Spleen (tissue), 11 donors: ENCODE data around the gene SIRT3. TPM values are rescaled to one million over a fixed set of nuclear protein-coding genes. Genes with fewer than 3 reads are reported as not detected.

Experiments
- DNase-seq: peaks from one replicate; pipeline ENCODE4 v3.0.0-alpha.2; 2020
- H3K27ac ChIP-seq, 8 donors: fragments of 200-600 bp; sonication (generic) in 7 of 8; 1 replicate in 4 of 8; 2 replicates in 4 of 8; pipeline versions ENCODE4 v1.5.0 to v1.8.0; 2016 to 2021; ENCODE audit warnings: inconsistent platforms in 4 of 8, mild to moderate bottlenecking in 4 of 8, moderate library complexity in 1 of 8
- H3K27me3 ChIP-seq, 7 donors: fragments of 200-600 bp; sonication (generic) in 6 of 7; replicated peaks in 1 of 7; 1 replicate in 4 of 7; 2 replicates in 3 of 7; pipeline versions ENCODE4 v1.5.0 to v1.8.0; 2016 to 2021; ENCODE audit warnings: inconsistent platforms in 3 of 7, mild to moderate bottlenecking in 1 of 7
- H3K36me3 ChIP-seq, 6 donors: fragments of 200-600 bp; sonication (generic) in 5 of 6; 1 replicate in 4 of 6; 2 replicates in 2 of 6; pipeline versions ENCODE4 v1.5.0 to v1.8.0; 2016 to 2021; ENCODE audit warnings: inconsistent platforms in 2 of 6
- H3K4me1 ChIP-seq, 6 donors: fragments of 200-600 bp; sonication (generic) in 5 of 6; 1 replicate in 3 of 6; 2 replicates in 3 of 6; pipeline versions ENCODE4 v1.5.0 to v1.8.0; 2016 to 2021; ENCODE audit warnings: inconsistent platforms in 3 of 6
- H3K4me3 ChIP-seq, 8 donors: fragments of 200-600 bp; sonication (generic) in 7 of 8; 1 replicate in 4 of 8; 2 replicates in 4 of 8; pipeline versions ENCODE4 v1.5.0 to v1.8.0; 2016 to 2021; ENCODE audit warnings: inconsistent platforms in 4 of 8, mild to moderate bottlenecking in 4 of 8, moderate library complexity in 2 of 8
- H3K9me3 ChIP-seq, 8 donors: fragments of 200-600 bp; sonication (generic) in 7 of 8; 1 replicate in 4 of 8; 2 replicates in 4 of 8; pipeline versions ENCODE4 v1.5.0 to v1.8.0; 2016 to 2021; ENCODE audit warnings: inconsistent platforms in 4 of 8
- CTCF ChIP-seq, 11 experiments: fragments of 200-600 bp in 7 of 11; fragments of 450-650 bp in 4 of 11; sonication (generic) in 4 of 11; IDR thresholded peaks in 8 of 11; conservative IDR thresholded peaks in 3 of 11; 1 replicate in 7 of 11; 2 replicates in 4 of 11; pipeline versions ENCODE4 v1.4.0 to v1.8.0; 2016 to 2021; ENCODE audit warnings: antibody characterized with exemption in 11 of 11, inconsistent platforms in 4 of 11, mild to moderate bottlenecking in 1 of 11
- POLR2A ChIP-seq, 3 donors: fragments of 450-650 bp; IDR thresholded peaks; one replicate each; pipeline ENCODE4 v1.5.1; 2017; ENCODE audit warnings: antibody characterized with exemption in 3 of 3, mild to moderate bottlenecking in 1 of 3
- POLR2AphosphoS5 ChIP-seq, 3 donors: sonication (generic); formaldehyde crosslinking; IDR thresholded peaks; one replicate each; pipeline ENCODE4 v1.5.1; 2017; ENCODE audit warnings: antibody characterized with exemption in 3 of 3
- WGBS, 5 donors: extraction: QIAGEN DNeasy Blood & Tissue Kit in 3 of 5; methylation state at CpG; one replicate each; pipeline versions ENCODE4 v1.1.5 to v1.1.7; 2013 to 2018; 5-methylcytosine and 5-hydroxymethylcytosine counted together
- intact Hi-C: fragments of 100-400 bp; cut with DNase I; formaldehyde crosslinking; loops from one replicate; pipeline ENCODE4 v1.15.0; 2023; ENCODE audit warnings: low total_unique reads
- polyA plus RNA-seq, 3 donors: library from polyadenylated mRNA; stranded (reverse); fragments of 200-250 nt; gene quantifications; one replicate each; pipeline ENCODE4 v1.2.1, GENCODE V29; 2013
- total RNA-seq, 7 donors: library from RNA; depleted of rRNA in 3 of 7; stranded (reverse); fragments of >200 nt in 3 of 7; fragmentation: NEBNext Ultra II Directional in 4 of 7; extraction: Animal tissue kit (Norgen Biotek cat#: 25700) in 4 of 7; gene quantifications; one replicate each; pipeline versions ENCODE4 v1.1.0 to v1.2.1, GENCODE V29; 2016 to 2021
- donor health status: healthy with polysubstance abuse.
- donor health status: DM: no; HTN: no; CAD: no; lungs with moderate emphysema.
- donor health status: DM: no; HTN: no; CAD: no.
- donor health status: Bipolar disorder and iron deficiency.
- donor health status: healthy.
- donor health status: DM: no; HTN: no; CAD: no.
- donor health status: DM: yes; HTN: yes; CAD: no.

The SIRT3 gene
- total and polyA plus RNA-seq, 10 donors: 11.9 to 28.8 (median 17.5) TPM

GRCh38 chr11:213111-213510 is 23.0 kb downstream of the SIRT3 start:
- intact Hi-C loops: no loop called here
- peaks cover 0 to 75% (median 68%) of the 10 kb centered on the region in 6 donors for H3K36me3 ChIP-seq
- no peak overlapping the region for H3K27ac ChIP-seq
- TF ChIP-seq POLR2A (IDR thresholded peaks at IDR 0.05): no peak
- no peak for TF ChIP-seq POLR2AphosphoS5 (IDR thresholded peaks at IDR 0.05)
- no peak for TF ChIP-seq CTCF (IDR thresholded peaks at IDR 0.05 in 8 of 11, conservative IDR thresholded peaks at IDR 0.05 in 3 of 11)
- H3K9me3 ChIP-seq: no peaks in the 10 kb centered on the region
- WGBS, 5 donors: 90 to 96% (median 95%) methylated on average over 4 of the region's 4 CpGs
- no peaks in the 10 kb centered on the region for H3K27me3 ChIP-seq
- no peak for DNase-seq
- H3K4me1 ChIP-seq: peaks cover 16 to 31% (median 24%) of the 10 kb centered on the region in 6 donors
- no peak overlapping the region for H3K4me3 ChIP-seq

- Histone ChIP-seq H3K9me3 (no peaks in the 10 kb centered on the region), H3K4me1 (peaks cover 16 to 31% (median 24%) of the 10 kb centered on the region in 6 donors), H3K36me3 (peaks cover 0 to 75% (median 68%) of the 10 kb centered on the region in 6 donors), H3K27me3 (no peaks in the 10 kb centered on the region), H3K4me3 (no peak overlapping the region), H3K27ac (no peak overlapping the region)
- TF ChIP-seq POLR2A (IDR thresholded peaks at IDR 0.05): no peak
- peak in 2 of 3 donors; percentile 5 to 44 for TF ChIP-seq POLR2AphosphoS5 (IDR thresholded peaks at IDR 0.05)
- no peak for DNase-seq
- 91 to 97% (median 94%) methylated on average over 15 to 17 of the region's 17 CpGs for WGBS, 5 donors
- intact Hi-C loops: no loop called here
Observed at GRCh38 chr11:212150-213100, 23.7 kb downstream of the SIRT3 start.

GRCh38 chr11:211741-212140 is 24.4 kb downstream of the SIRT3 start:
- Histone ChIP-seq H3K4me1 (peaks cover 16 to 33% (median 25%) of the 10 kb centered on the region in 6 donors), H3K27ac (no peak overlapping the region), H3K27me3 (no peaks in the 10 kb centered on the region), H3K9me3 (no peaks in the 10 kb centered on the region), H3K4me3 (no peak overlapping the region), H3K36me3 (peaks cover 0 to 75% (median 68%) of the 10 kb centered on the region in 6 donors)
- WGBS, 5 donors: 90 to 95% (median 91%) methylated on average over 9 of the region's 9 CpGs
- TF ChIP-seq CTCF (IDR thresholded peaks at IDR 0.05 in 8 of 11, conservative IDR thresholded peaks at IDR 0.05 in 3 of 11) (no peak), POLR2AphosphoS5 (IDR thresholded peaks at IDR 0.05) (peak in 1 of 3 donors; percentile 8)
- DNase-seq: no peak
- intact Hi-C loops: no loop called here

- no peaks in the 10 kb centered on the region for H3K9me3 ChIP-seq
- no peak for DNase-seq
Observed at GRCh38 chr11:211295-211694, 24.8 kb downstream of the SIRT3 start.

More at GRCh38 chr11:211295-211694, 24.8 kb downstream of the SIRT3 start:
- intact Hi-C loops: no loop called here
- no peaks in the 10 kb centered on the region for H3K27me3 ChIP-seq
- WGBS, 5 donors: 73 to 87% (median 79%) methylated on average over 5 of the region's 5 CpGs
- no peak for TF ChIP-seq CTCF (IDR thresholded peaks at IDR 0.05 in 8 of 11, conservative IDR thresholded peaks at IDR 0.05 in 3 of 11)
- TF ChIP-seq POLR2A (IDR thresholded peaks at IDR 0.05): no peak
- TF ChIP-seq POLR2AphosphoS5 (IDR thresholded peaks at IDR 0.05): no peak
- H3K36me3 ChIP-seq: peaks cover 0 to 71% (median 66%) of the 10 kb centered on the region in 6 donors
- H3K4me1 ChIP-seq: peaks cover 17 to 37% (median 29%) of the 10 kb centered on the region in 6 donors
- no peak overlapping the region for H3K4me3 ChIP-seq
- peak overlapping the region in 1 of 8 donors; percentile 14 for H3K27ac ChIP-seq
